GM12891 (cell line): ENCODE data around the gene LUC7L3.

Experiments
- DNase-seq: peaks from one replicate; pipeline ENCODE4 v3.0.0; 2011; ENCODE audit warnings: low spot score; ENCODE audit not compliant: insufficient read length
- FAIRE-seq: peaks from 2 replicates; lab custom pipeline; 2011; peaks lifted over from hg19 to GRCh38; lab: Jason Lieb, UNC
- PAX5 ChIP-seq: IDR thresholded peaks from 2 replicates; pipeline ENCODE4 v1.6.1; 2011; ENCODE audit warnings: low read length, moderate library complexity, mild to moderate bottlenecking; ENCODE audit not compliant: insufficient read depth, severe bottlenecking
- POLR2A ChIP-seq: IDR thresholded peaks from 2 replicates; pipeline ENCODE4 v1.6.1; 2011; ENCODE audit warnings: low read depth, low read length, control low read depth
- POLR2AphosphoS5 ChIP-seq: IDR thresholded peaks from 2 replicates; pipeline ENCODE4 v1.6.1; 2011; ENCODE audit warnings: low read depth, low read length, control low read depth
- POU2F2 ChIP-seq: IDR thresholded peaks from 2 replicates; pipeline ENCODE4 v1.6.1; 2011; ENCODE audit warnings: low read depth, mild to moderate bottlenecking, control low read depth, low read length, moderate library complexity
- SPI1 ChIP-seq: IDR thresholded peaks from 2 replicates; pipeline ENCODE4 v1.6.1; 2011; ENCODE audit warnings: low read depth, low read length, control low read depth
- TAF1 ChIP-seq: IDR thresholded peaks from 2 replicates; pipeline ENCODE4 v1.6.1; 2011; ENCODE audit warnings: low read depth, low read length, control low read depth

The LUC7L3 gene

DNA sequence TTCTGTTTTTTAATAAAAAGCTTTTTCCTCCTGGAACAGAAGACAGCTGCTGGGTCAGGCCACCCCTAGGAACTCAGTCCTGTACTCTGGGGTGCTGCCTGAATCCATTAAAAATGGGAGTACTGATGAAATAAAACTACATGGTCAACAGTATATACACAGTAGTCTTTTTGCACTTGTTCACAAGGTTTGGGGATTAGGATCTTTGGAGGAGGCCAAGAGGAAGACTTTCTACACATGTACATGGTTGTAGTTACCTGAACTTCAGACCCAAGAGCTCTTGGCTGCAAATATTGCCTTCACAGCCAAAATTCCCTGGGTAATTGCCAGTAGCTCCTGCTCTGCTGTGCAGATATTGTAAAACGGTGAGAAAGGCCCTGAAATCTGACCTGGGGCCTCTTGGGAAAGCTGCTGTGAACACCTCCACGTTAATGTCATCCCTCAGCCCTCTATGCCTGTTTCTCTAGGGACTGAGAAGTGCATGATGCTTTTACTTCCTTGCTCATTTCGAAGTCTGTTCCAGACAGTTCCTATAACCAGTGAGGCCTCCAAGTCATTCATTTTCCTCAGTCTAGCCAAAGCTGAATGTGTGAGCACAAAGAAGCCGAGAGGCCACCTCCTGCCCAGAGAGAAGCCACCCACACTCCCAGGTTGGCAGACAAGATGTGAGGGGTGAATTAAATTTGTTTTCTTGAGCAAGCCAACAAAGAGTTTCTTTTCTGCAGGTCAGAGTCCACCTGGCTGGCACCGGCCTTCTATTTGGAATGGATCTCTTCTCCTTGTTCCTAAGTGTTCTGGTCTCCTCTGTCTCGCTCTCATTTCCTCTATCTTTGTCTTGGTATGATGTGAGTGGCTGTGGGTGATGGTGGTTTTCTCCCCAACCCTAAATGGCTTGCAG, 27.6 kb upstream of the LUC7L3 start:
- no peak for FAIRE-seq
- DNase-seq: no peak
- TF ChIP-seq POLR2AphosphoS5 (no peak), TAF1 (no peak), SPI1 (no peak; the same call in 1 of the 2 replicates)

DNA sequence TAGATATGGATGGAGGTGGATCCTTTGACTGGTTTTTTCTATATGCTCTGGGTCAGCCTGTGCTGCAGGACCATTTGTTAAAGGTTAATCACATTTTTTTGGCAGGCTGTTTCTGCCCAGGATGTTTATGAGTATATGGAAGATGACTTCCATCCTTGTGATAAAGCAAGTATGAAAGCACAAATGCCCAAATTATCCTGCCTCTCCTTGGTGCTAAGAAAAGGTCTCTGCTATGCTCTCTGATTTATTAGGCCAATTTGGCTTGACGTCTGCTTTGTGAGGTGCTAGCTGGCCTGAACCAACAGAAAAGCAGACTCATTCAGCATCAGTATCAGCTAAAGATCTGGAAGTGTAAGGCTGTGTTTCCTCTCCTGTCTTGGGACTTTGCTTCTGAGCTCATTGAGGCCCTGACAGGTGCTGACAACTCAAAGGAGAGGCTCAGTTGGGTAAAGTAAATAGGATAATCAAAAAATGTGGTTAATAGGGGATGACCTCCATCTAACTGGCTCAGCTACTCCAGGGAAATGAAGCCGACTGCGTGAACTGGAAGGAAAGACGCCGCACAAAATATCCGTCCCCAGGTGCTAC, 26.9 kb upstream of the LUC7L3 start:
- DNase-seq (no peak), FAIRE-seq (no peak)
- TF ChIP-seq PAX5 (no peak), POU2F2 (no peak), TAF1 (no peak), POLR2A (no peak), SPI1 (no peak), POLR2AphosphoS5 (no peak)

DNA sequence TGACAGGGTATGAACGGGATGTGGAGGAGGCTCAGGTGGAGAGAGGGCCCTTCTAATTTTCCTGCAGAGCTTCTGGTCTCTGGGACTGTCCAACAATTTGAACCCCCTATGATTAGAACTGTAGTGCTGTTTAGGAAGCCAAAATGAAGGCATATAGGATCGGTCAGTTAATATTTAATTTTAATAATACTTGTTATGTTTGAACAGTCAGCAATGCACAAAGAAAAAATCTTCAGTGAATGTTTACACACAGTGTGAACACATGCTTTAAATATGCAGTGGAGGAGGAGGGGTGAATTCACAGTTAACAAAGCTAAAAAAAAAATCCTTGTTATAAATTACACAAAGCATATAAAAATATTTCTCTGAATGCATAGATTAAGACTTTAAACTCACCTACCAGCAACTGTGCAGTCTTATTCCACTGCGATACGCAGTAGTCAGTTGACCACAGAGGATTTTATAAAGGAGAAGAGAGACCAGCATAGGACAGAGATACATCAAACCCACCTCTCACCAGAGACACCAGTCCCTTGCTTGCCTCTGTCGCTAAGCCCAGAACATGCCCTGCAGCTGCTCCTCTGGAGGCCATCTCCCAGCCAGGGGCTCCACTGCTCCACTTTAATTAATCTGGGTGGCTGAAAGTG, 26.2 kb upstream of the LUC7L3 start:
- FAIRE-seq: no peak
- DNase-seq: no peak
- TF ChIP-seq TAF1 (no peak), POLR2AphosphoS5 (no peak), POLR2A (no peak), SPI1 (no peak)

DNA sequence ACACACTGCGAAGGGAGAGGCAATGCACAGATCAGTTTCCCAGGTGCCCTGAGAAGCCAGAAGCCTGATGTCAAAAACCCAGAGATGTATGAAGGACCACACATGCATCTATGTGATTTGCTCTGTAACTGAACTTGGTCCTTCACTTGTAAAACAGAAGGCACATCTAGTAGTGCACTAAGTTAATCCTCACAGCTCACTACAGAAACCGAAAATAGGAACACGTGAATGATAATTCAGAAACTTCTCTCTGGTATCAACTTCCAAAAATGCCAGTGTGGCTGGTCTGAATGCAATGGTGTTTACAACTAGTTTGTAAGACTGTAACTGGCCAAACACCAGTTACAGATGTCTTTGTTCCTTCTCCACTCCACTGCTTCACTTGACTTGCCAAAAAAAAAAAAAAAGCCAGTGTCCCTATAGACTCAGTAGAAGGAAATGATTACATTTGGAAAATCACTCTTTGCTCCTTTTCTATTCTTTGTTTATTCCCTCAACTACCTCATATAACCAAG, 23.0 kb upstream of the LUC7L3 start:
- DNase-seq (no peak), FAIRE-seq (no peak)
- no peak for TF ChIP-seq POLR2A
- no peak for TF ChIP-seq TAF1
- no peak for TF ChIP-seq POU2F2
- TF ChIP-seq PAX5: no peak
- no peak for TF ChIP-seq POLR2AphosphoS5
- TF ChIP-seq SPI1: no peak

DNA sequence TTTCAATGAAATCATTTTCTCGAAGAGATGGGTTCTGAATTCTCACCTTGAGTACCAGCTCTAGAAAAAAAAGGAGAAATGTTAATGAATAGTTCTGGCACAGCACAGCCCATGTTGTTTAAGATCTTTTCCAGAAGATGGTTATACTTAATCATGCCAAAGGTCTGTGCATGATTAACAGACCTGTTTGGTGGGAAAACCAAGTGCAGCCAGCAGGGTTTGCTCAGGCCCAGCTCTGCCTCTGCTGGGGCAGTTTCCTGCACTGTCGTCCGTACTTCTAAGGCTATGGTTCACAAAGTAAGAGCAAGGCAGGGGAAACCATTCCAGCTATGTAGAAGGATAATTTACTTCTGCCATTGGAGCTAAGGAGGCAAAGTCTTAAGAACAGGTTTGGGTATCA, 22.3 kb upstream of the LUC7L3 start:
- DNase-seq (no peak), FAIRE-seq (no peak)
- TF ChIP-seq POLR2A (no peak), PAX5 (no peak), POLR2AphosphoS5 (no peak), TAF1 (no peak), SPI1 (no peak), POU2F2 (no peak)

DNA sequence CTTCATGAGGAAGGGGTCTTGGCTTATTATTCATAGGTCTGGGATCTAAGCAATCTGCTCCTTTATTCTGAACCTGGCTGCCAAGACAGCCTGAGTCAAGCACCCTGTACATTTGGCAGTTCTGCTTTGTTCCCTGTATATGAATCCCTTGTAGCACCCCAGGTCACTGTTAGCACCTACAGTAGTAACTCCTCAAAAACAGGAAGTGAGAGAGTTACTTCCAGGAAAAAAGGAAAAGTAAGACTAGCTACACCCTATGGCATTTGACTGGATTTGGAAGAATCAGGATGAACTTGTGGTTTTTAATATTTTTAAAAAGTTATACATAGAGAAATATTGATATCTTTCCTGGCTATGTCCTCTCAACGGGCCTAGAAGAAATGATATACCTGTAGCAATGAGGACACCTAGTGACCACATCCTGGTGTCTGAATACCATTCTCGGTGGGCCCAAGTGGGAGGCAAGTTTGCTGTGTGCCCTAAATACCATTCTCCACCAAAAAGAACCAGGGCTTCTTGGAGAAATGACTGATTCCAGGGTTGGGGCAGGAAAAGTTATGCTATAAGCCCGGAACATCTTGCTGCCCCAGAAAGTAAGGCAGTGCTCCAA, 21.6 kb upstream of the LUC7L3 start:
- DNase-seq: no peak
- FAIRE-seq: no peak
- TF ChIP-seq TAF1: no peak
- peak; percentile 68 for TF ChIP-seq SPI1
- no peak for TF ChIP-seq POLR2A
- TF ChIP-seq POLR2AphosphoS5: no peak

DNA sequence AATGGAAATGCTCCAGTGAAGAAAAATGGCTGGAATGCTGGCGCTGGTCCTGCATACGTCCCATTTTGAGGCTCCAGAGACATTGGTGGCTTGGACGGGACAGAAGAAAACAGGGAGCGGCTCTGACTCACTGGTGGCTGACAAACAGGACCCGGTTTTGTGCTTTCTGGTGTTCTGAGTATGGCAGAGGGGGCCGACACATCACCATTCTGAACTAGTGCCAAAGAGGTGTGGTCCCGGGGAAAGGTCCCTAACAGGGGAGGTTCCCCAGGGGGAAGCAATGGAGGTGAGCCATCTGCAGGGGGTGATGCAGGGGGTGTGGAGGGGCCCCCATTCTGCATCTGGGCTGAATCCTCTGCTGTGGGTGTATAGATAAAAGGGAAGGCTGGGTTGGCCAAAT, 20.0 kb upstream of the LUC7L3 start:
- DNase-seq (no peak), FAIRE-seq (no peak)
- no peak for TF ChIP-seq PAX5
- TF ChIP-seq SPI1: no peak
- no peak for TF ChIP-seq POLR2AphosphoS5

DNA sequence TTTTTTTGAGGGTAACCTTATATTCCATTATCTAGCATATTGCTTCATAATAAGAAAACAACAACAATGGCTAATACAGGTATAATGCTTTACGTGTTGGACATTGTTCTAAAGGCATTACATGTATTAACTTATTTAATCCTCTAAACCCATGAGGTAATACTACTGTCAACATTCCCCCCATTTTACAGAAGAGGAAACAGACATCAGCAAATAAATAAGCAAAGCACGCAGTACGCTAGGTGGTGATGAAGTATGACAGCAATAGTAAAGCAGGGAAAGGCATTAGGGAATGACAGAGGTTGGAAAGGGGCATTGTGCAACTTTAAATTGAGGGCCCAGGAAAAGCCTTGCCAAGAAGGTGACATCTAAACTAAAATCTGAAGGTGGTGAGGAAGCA, 16.2 kb upstream of the LUC7L3 start:
- DNase-seq: no peak
- FAIRE-seq: no peak
- TF ChIP-seq POU2F2 (no peak), TAF1 (no peak), PAX5 (no peak), SPI1 (no peak), POLR2A (no peak), POLR2AphosphoS5 (no peak)
